ENCODE measurements around the gene GALNT15. TPM values are rescaled to one million over a fixed set of nuclear protein-coding genes. Genes with fewer than 3 reads are reported as not detected.
A peak's percentile ranks its signal among the peaks of the same experiment; 100 is the strongest.

The GALNT15 gene
- total and polyA plus RNA-seq, 2 of the 4 experiments (the other 2 are of a cell fraction) = 12.8 to 19.7 TPM

- POLR2A ChIA-PET (ENCODE audit: unreplicated experiment) = no interaction called here
- H3K27ac ChIP-seq (ENCODE audit: insufficient read depth, low read length) = no peak overlapping the region
- peaks cover 2% of the 10 kb centered on the region; the same call in 1 of the 2 replicates for H3K36me3 ChIP-seq (ENCODE audit: control insufficient read depth, insufficient read depth, low read length)
- H2AK9ac ChIP-seq (replicated peaks; ENCODE audit: low read depth, low read length, poor library complexity) = no peak overlapping the region
- no peak overlapping the region; the same call in 1 of the 2 replicates for H3K4me2 ChIP-seq (ENCODE audit: low read depth, low read length)
- no peak overlapping the region for H2BK120ac ChIP-seq (ENCODE audit: low read depth, low read length)
- no peak overlapping the region for H2BK20ac ChIP-seq (ENCODE audit: low read depth, low read length)
- 0 out of 2 replicates have a peak overlapping the region, but pooled peaks have one; percentile 1 for H3K14ac ChIP-seq (replicated peaks; ENCODE audit: low read depth, low read length)
- peak; percentile 46 for DNase-seq
- intact Hi-C loops (cut with micrococcal nuclease) (loop anchor here (10.0 kb wide), 1 partner anchor 957 kb away; no protein-coding TSS in a partner anchor), dilution Hi-C loops (cut with HindIII; ENCODE audit: low sequenced_read_pairs, unreplicated experiment) (loop anchor here (25.0 kb wide), 1 partner anchor 260 kb away; no protein-coding TSS in a partner anchor), in situ Hi-C loops (cut with MboI; ENCODE audit: low sequenced_read_pairs) (loop anchor here (25.0 kb wide), 3 partner anchors 610 to 960 kb away; partner anchors contain the start of gene PLCL2)
- peak; percentile 61; the same call in 1 of the 2 replicates for ATAC-seq (ENCODE audit: low read depth)
- CTCF ChIA-PET = interaction anchor here (1.3 to 2.0 kb wide), 2 partner anchors 9 to 13 kb away, joined by 5 to 6 read pairs; no protein-coding TSS in a partner anchor
- H4K5ac ChIP-seq (ENCODE audit: low read depth, low read length) = 0 out of 2 replicates have a peak overlapping the region, but pooled peaks have one; percentile 81
- no peak overlapping the region for H3K9ac ChIP-seq (ENCODE audit: low read depth, low read length)
- no TSS peak for BruUV-seq (replicated peaks)
- H3K56ac ChIP-seq (ENCODE audit: extremely low read depth, insufficient read depth, low read length) = no peak overlapping the region
- 87% methylated on average over 2 of the region's 3 CpGs; no CpG with 5 or more reads in 1 of the 2 experiments for WGBS, 2 experiments (ENCODE audit: extremely low coverage in 2 of 2, insufficient read length in 1 of 2)
- no peak overlapping the region for H3K23ac ChIP-seq (ENCODE audit: low read depth, low read length)
- peaks cover 4% of the 10 kb centered on the region; the same call in 1 of the 2 replicates for H3K4me1 ChIP-seq (ENCODE audit: control insufficient read depth, insufficient read depth, low read length)
- H4K20me1 ChIP-seq (ENCODE audit: insufficient read depth, low read length) = no peaks in the 10 kb centered on the region
- no peaks in the 10 kb centered on the region for H3K27me3 ChIP-seq (ENCODE audit: control insufficient read depth, insufficient read depth, low read length)
- no peak overlapping the region for H2AK5ac ChIP-seq (ENCODE audit: low read depth, low read length)
- no peak overlapping the region for H3K4ac ChIP-seq (ENCODE audit: low read depth, low read length)
- H3K18ac ChIP-seq (ENCODE audit: low read depth, low read length) = no peak overlapping the region
- no peak for TF ChIP-seq CHD1 (IDR thresholded peaks at IDR 0.05; ENCODE audit: low read depth, low read length)
- TF ChIP-seq ELK1 (IDR thresholded peaks at IDR 0.05; ENCODE audit: borderline replicate concordance, low read depth, low read length) = no peak
- TF ChIP-seq CEBPB (IDR thresholded peaks at IDR 0.05; ENCODE audit: low read depth, low read length) = no peak
- H2AFZ ChIP-seq (replicated peaks; ENCODE audit: low read length, poor library complexity) = no peak overlapping the region
- H3K4me3 ChIP-seq (ENCODE audit: insufficient read depth, low read depth, low read length) = no peak overlapping the region
- H2BK15ac ChIP-seq (ENCODE audit: low read depth, low read length) = no peak overlapping the region
- peak overlapping the region in 1 of 2 experiments; percentile 2; a peak in 2 of 4 replicates for H4K8ac ChIP-seq (ENCODE audit: low read depth in 2 of 2, low read length in 2 of 2)
- H4K91ac ChIP-seq (ENCODE audit: insufficient read depth, low read depth, low read length) = no peak overlapping the region
- H2BK5ac ChIP-seq (ENCODE audit: low read depth, low read length, poor library complexity, severe bottlenecking) = peak overlapping the region; percentile 7
- no peaks in the 10 kb centered on the region for H3K9me3 ChIP-seq (ENCODE audit: control insufficient read depth, insufficient read depth, low read length)
- peaks cover 5% of the 10 kb centered on the region; the same call in 1 of the 2 replicates for H3K9me1 ChIP-seq (ENCODE audit: insufficient read depth, low read length)
- H3K79me1 ChIP-seq (ENCODE audit: low read depth in 1 of 2, low read length in 2 of 2) = peaks cover 0 to 5% of the 10 kb centered on the region in 2 experiments; a peak in 1 of 4 replicates
Observed at GRCh38 chr3:16277471-16277870, 103.0 kb downstream of the GALNT15 start.
